LNCaP clone FGC (cell line): ENCODE results near the gene RPS3.
"Not testable (repeated sequence)": the region's sequence is repeated elsewhere in the genome, so short reads cannot be mapped to it uniquely, and the experiment has no call there.

ENCODE experiments used
- DNase-seq: peaks from one replicate; pipeline ENCODE4 v3.0.0-alpha.2; 2011; ENCODE audit warnings: low read depth
- H3K4me3 ChIP-seq: 2 replicates; pipeline ENCODE4 v1.5.1; 2011; ENCODE audit warnings: mild to moderate bottlenecking, low read depth, low read length, control low read depth
- CTCF ChIP-seq: IDR thresholded peaks from 2 replicates; pipeline ENCODE4 v1.5.1; 2012; ENCODE audit warnings: mild to moderate bottlenecking; ENCODE audit not compliant: control insufficient read depth, insufficient read depth; ENCODE audit errors: extremely low read depth

RPS3 gene

DNA sequence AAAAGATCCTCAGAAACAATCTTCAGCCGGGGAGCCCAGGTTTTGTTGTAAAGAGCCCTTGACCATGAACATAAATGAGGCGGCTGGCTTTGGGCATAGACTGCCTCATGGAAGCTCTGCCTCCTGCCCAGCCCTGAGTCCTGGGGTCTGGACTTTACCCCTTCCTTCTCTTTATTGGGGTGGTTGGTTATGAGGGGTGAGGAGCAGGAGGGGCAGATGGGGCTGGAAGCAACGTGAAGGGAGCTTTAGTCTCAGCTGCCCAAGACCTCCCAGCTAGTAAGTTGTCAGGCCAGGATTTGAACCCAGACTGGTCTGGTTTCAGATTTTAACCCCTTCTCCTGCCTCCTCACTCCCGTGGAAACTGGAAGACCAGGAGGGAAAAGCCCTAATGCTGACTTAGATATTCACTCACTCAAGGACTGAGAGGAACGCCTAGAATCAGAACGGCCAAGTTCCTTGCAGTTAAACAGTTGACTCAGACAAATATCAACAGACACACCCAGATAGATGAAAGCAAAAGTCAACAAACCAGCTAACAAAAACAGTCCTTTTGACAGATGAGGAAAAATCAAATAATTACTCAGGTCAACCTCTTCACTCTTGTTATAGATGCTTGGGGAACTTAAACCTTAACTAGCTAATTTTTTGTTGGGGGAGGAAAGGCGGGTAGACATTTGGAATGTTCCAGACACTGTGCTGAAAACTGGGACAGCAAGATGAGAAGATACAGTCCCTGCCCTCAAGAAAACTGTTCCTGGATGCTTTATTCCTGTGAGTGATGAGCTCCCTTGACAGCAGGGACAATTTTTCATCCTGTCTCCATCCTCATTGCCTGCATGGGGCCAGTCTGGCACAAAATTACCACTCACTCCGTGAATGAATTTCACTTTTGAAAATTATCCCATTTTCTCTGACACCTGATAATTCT is 27.1 kb upstream of the RPS3 start:
- DNase-seq = peak; percentile 88
- H3K4me3 ChIP-seq = no peak overlapping the region; the same call in 1 of the 2 replicates
- no peak for TF ChIP-seq CTCF

GRCh38 chr11:75373201-75373600 is 26.1 kb upstream of the RPS3 start:
- DNase-seq = no peak
- no peak overlapping the region for H3K4me3 ChIP-seq
- TF ChIP-seq CTCF = no peak

- TF ChIP-seq CTCF = no peak
- no peak overlapping the region for H3K4me3 ChIP-seq
- no peak for DNase-seq
Observed at GRCh38 chr11:75374646-75375045, 24.7 kb upstream of the RPS3 start.

GRCh38 chr11:75375626-75376025 is 23.7 kb upstream of the RPS3 start:
- H3K4me3 ChIP-seq = no peak overlapping the region
- no peak for TF ChIP-seq CTCF
- DNase-seq = no peak

GRCh38 chr11:75376175-75376574 is 23.1 kb upstream of the RPS3 start:
- DNase-seq = no peak
- H3K4me3 ChIP-seq = no peak overlapping the region
- 0 out of 2 replicates have a peak, but pooled peaks have one; percentile 2 for TF ChIP-seq CTCF

GRCh38 chr11:75378776-75379175 is 20.5 kb upstream of the RPS3 start:
- not testable (repeated sequence) for DNase-seq, H3K4me3 ChIP-seq

GRCh38 chr11:75380245-75380644 is 19.1 kb upstream of the RPS3 start:
- no peak for TF ChIP-seq CTCF
- H3K4me3 ChIP-seq = no peak overlapping the region
- DNase-seq = no peak
